Mesenchymal stem cell (in vitro differentiated cells and primary cell): Measurements from ENCODE around the gene TOMM70.
"Not testable (repeated sequence)": the region's sequence is repeated elsewhere in the genome, so short reads cannot be mapped to it uniquely, and the experiment has no call there.

Source experiments
- DNase-seq: peaks from one replicate; pipeline ENCODE4 v3.0.0-alpha.2; 2013
- H2AFZ ChIP-seq: one replicate; pipeline ENCODE4 v1.6.1; 2013; ENCODE audit warnings: low read depth, mild to moderate bottlenecking, control low read depth, inconsistent platforms, low read length, moderate library complexity
- H2AK5ac ChIP-seq: 2 replicates; pipeline ENCODE4 v1.6.1; 2013; ENCODE audit warnings: low read length, moderate library complexity, mild to moderate bottlenecking, inconsistent platforms; ENCODE audit not compliant: severe bottlenecking
- H2BK120ac ChIP-seq: one replicate; pipeline ENCODE4 v1.6.1; 2013; ENCODE audit warnings: low read depth, mild to moderate bottlenecking, inconsistent platforms, low read length, moderate library complexity
- H2BK12ac ChIP-seq, 2 experiments: one replicate each; pipeline ENCODE4 v1.6.1; 2013; ENCODE audit warnings: inconsistent platforms in 2 of 2, low read length in 2 of 2, mild to moderate bottlenecking in 2 of 2, moderate library complexity in 2 of 2, control low read depth in 1 of 2
- H2BK15ac ChIP-seq: one replicate; pipeline ENCODE4 v1.6.1; 2013; ENCODE audit warnings: mild to moderate bottlenecking, low read depth, inconsistent platforms; ENCODE audit not compliant: poor library complexity, severe bottlenecking
- H2BK5ac ChIP-seq: 2 replicates; pipeline ENCODE4 v1.6.1; 2013; ENCODE audit warnings: low read depth, mild to moderate bottlenecking, low read length, control low read depth, inconsistent platforms; ENCODE audit not compliant: poor library complexity, severe bottlenecking
- H3K14ac ChIP-seq, 2 experiments: one replicate each; pipeline ENCODE4 v1.6.1; 2013; ENCODE audit warnings: inconsistent platforms in 2 of 2, low read length in 2 of 2, control low read depth in 1 of 2, mild to moderate bottlenecking in 1 of 2, moderate library complexity in 1 of 2
- H3K18ac ChIP-seq, 2 experiments: one replicate each; pipeline ENCODE4 v1.6.1; 2013; ENCODE audit warnings: inconsistent platforms in 2 of 2, low read length in 2 of 2, control low read depth in 1 of 2, low read depth in 1 of 2, mild to moderate bottlenecking in 1 of 2
- H3K23ac ChIP-seq, 2 experiments: one replicate each; pipeline ENCODE4 v1.6.1; 2013; ENCODE audit warnings: inconsistent platforms in 2 of 2, low read length in 2 of 2, mild to moderate bottlenecking in 2 of 2, moderate library complexity in 2 of 2, control low read depth in 1 of 2
- H3K27ac ChIP-seq: 2 replicates; pipeline ENCODE4 v1.5.1; 2013; ENCODE audit warnings: mild to moderate bottlenecking, moderate library complexity, low read length, control low read depth, inconsistent platforms; ENCODE audit not compliant: poor library complexity, severe bottlenecking
- H3K27me3 ChIP-seq, 2 experiments: 2 replicates each; pipeline versions ENCODE4 v1.6.1 to v1.7.0; 2013; ENCODE audit warnings: low read length in 2 of 2, mild to moderate bottlenecking in 2 of 2, moderate library complexity in 2 of 2, control low read depth in 1 of 2, inconsistent platforms in 1 of 2; ENCODE audit not compliant: control insufficient read depth in 1 of 2, insufficient read depth in 1 of 2
- H3K36me3 ChIP-seq, 2 experiments: 2 replicates each; pipeline versions ENCODE4 v1.6.1 to v1.7.0; 2013; ENCODE audit warnings: low read length in 2 of 2, control low read depth in 1 of 2, inconsistent platforms in 1 of 2, low read depth in 1 of 2, mild to moderate bottlenecking in 1 of 2; ENCODE audit not compliant: insufficient read depth in 2 of 2, control insufficient read depth in 1 of 2
- H3K4ac ChIP-seq, 2 experiments: one replicate each; pipeline ENCODE4 v1.6.1; 2013; ENCODE audit warnings: inconsistent platforms in 2 of 2, low read length in 2 of 2, mild to moderate bottlenecking in 2 of 2, moderate library complexity in 2 of 2, control low read depth in 1 of 2, low read depth in 1 of 2
- H3K4me1 ChIP-seq: 2 replicates; pipeline ENCODE4 v1.6.1; 2013; ENCODE audit warnings: low read depth, low read length, control low read depth; ENCODE audit not compliant: control insufficient read depth, insufficient read depth
- H3K4me2 ChIP-seq: 2 replicates; pipeline ENCODE4 v1.6.1; 2013; ENCODE audit warnings: low read length, mild to moderate bottlenecking, inconsistent platforms; ENCODE audit not compliant: poor library complexity, severe bottlenecking
- H3K4me3 ChIP-seq, 2 experiments: 2 replicates each; pipeline versions ENCODE4 v1.5.1 to v1.7.0; 2013; ENCODE audit warnings: low read length in 2 of 2, mild to moderate bottlenecking in 2 of 2, control low read depth in 1 of 2, low read depth in 1 of 2; ENCODE audit not compliant: insufficient read depth in 1 of 2
- H3K79me1 ChIP-seq: replicated peaks from 2 replicates; pipeline ENCODE4 v1.6.1; 2013; ENCODE audit warnings: mild to moderate bottlenecking, control low read depth, low read length, inconsistent platforms; ENCODE audit not compliant: poor library complexity, severe bottlenecking
- H3K9ac ChIP-seq: 2 replicates; pipeline ENCODE4 v1.7.0; 2013; ENCODE audit warnings: mild to moderate bottlenecking, low read length, moderate library complexity
- H3K9me3 ChIP-seq: 2 replicates; pipeline ENCODE4 v1.7.0; 2013; ENCODE audit warnings: mild to moderate bottlenecking, low read length; ENCODE audit not compliant: control insufficient read depth
- H4K8ac ChIP-seq: one replicate; pipeline ENCODE4 v1.6.1; 2013; ENCODE audit warnings: inconsistent platforms, mild to moderate bottlenecking, low read length, moderate library complexity
- H4K91ac ChIP-seq: one replicate; pipeline ENCODE4 v1.6.1; 2013; ENCODE audit warnings: mild to moderate bottlenecking, low read length, inconsistent platforms
- WGBS: methylation state at CpG from one replicate; pipeline ENCODE4 v1.1.7; 2013; ENCODE audit warnings: mixed read lengths; 5-methylcytosine and 5-hydroxymethylcytosine counted together

TOMM70 gene

DNA sequence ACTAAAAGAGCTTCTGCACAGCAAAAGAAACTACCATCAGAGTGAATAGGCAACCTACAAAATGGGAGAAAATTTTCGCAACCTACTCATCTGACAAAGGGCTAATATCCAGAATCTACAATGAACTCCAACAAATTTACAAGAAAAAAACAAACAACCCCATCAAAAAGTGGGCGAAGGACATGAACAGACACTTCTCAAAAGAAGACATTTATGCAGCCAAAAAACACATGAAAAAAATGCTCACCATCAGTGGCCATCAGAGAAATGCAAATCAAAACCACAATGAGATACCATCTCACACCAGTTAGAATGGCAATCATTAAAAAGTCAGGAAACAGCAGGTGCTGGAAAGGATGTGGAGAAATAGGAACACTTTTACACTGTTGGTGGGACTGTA is 49.1 kb downstream of the TOMM70 start:
- H2AFZ ChIP-seq, H2BK12ac ChIP-seq, H3K14ac ChIP-seq, H4K91ac ChIP-seq, H2AK5ac ChIP-seq, H3K4me3 ChIP-seq, H3K27me3 ChIP-seq, H3K4me1 ChIP-seq, H2BK120ac ChIP-seq, DNase-seq, H3K23ac ChIP-seq, H2BK5ac ChIP-seq, H3K9me3 ChIP-seq, H2BK15ac ChIP-seq, H3K18ac ChIP-seq, H3K4ac ChIP-seq, H3K27ac ChIP-seq, H3K4me2 ChIP-seq, H4K8ac ChIP-seq, H3K9ac ChIP-seq: not testable (repeated sequence)
- peaks cover 14% of the 10 kb centered on the region for H3K79me1 ChIP-seq
- WGBS: 89% methylated on average over 1 of the region's 2 CpGs
- H3K36me3 ChIP-seq: peaks cover 29 to 84% of the 10 kb centered on the region in 2 experiments

GRCh38 chr3:100348727-100349126 is 52.2 kb downstream of the TOMM70 start:
- 97% methylated on average over 4 of the region's 5 CpGs for WGBS
- Histone ChIP-seq H3K4me1 (no peaks in the 10 kb centered on the region), H3K27ac (no peak overlapping the region), H3K4me3 (no peak overlapping the region), H2BK12ac (no peak overlapping the region), H2BK120ac (no peak overlapping the region), H2BK5ac (no peak overlapping the region), H3K9me3 (peaks cover 3% of the 10 kb centered on the region), H3K18ac (no peak overlapping the region), H2BK15ac (no peak overlapping the region), H3K4ac (no peak overlapping the region), H3K23ac (no peak overlapping the region), H3K36me3 (peaks cover 27 to 83% of the 10 kb centered on the region in 2 experiments), H3K4me2 (no peak overlapping the region), H4K91ac (no peak overlapping the region), H2AK5ac (no peak overlapping the region), H3K79me1 (peaks cover 9% of the 10 kb centered on the region), H4K8ac (no peak overlapping the region), H2AFZ (no peak overlapping the region), H3K14ac (no peak overlapping the region), H3K9ac (no peak overlapping the region), H3K27me3 (no peaks in the 10 kb centered on the region)
- no peak for DNase-seq

- Histone ChIP-seq H3K14ac (no peak overlapping the region), H3K23ac (no peak overlapping the region), H3K27me3 (no peaks in the 10 kb centered on the region), H3K4me3 (no peak overlapping the region), H2BK12ac (no peak overlapping the region), H3K4me1 (peaks cover 4% of the 10 kb centered on the region), H3K4me2 (no peak overlapping the region), H3K9me3 (peaks cover 2% of the 10 kb centered on the region), H4K91ac (no peak overlapping the region), H3K36me3 (peaks cover 18 to 67% of the 10 kb centered on the region in 2 experiments), H3K79me1 (peaks cover 19% of the 10 kb centered on the region), H2AK5ac (no peak overlapping the region), H3K9ac (no peak overlapping the region), H3K18ac (no peak overlapping the region), H4K8ac (no peak overlapping the region), H2BK120ac (no peak overlapping the region), H2BK15ac (no peak overlapping the region), H2BK5ac (no peak overlapping the region), H3K27ac (no peak overlapping the region), H2AFZ (no peak overlapping the region), H3K4ac (no peak overlapping the region)
- DNase-seq: no peak
- 92% methylated on average over 1 of the region's 1 CpG for WGBS
Measured at GRCh38 chr3:100340527-100340926, 60.4 kb downstream of the TOMM70 start.

- no peak for DNase-seq
- Histone ChIP-seq H3K23ac (no peak overlapping the region), H2BK5ac (no peak overlapping the region), H3K4ac (no peak overlapping the region), H3K27ac (no peak overlapping the region), H3K27me3 (no peaks in the 10 kb centered on the region), H4K8ac (no peak overlapping the region), H4K91ac (no peak overlapping the region), H3K4me3 (no peak overlapping the region), H2BK120ac (no peak overlapping the region), H3K14ac (no peak overlapping the region), H2AK5ac (no peak overlapping the region), H3K9me3 (peaks cover 2% of the 10 kb centered on the region), H3K18ac (no peak overlapping the region), H2BK15ac (no peak overlapping the region), H3K79me1 (peaks cover 22% of the 10 kb centered on the region), H2BK12ac (no peak overlapping the region), H2AFZ (no peak overlapping the region), H3K4me1 (peaks cover 6% of the 10 kb centered on the region), H3K36me3 (peaks cover 18 to 62% of the 10 kb centered on the region in 2 experiments), H3K9ac (no peak overlapping the region), H3K4me2 (no peak overlapping the region)
- 99% methylated on average over 4 of the region's 5 CpGs for WGBS
Measured at GRCh38 chr3:100339786-100340185, 61.1 kb downstream of the TOMM70 start.
